Gastrocnemius medialis (tissue), 4 donors: ENCODE measurements around the gene TP53RK. TPM values are rescaled to one million over a fixed set of nuclear protein-coding genes. Genes with fewer than 3 reads are reported as not detected.

Experiments
- ATAC-seq, 2 donors: fragments of 150-250 bp; one replicate each; pipeline ENCODE4 v1.9.1; 2016
- DNase-seq, 2 donors: peaks; one replicate each; pipeline ENCODE4 v3.0.0-alpha.2; 2019
- H3K27ac ChIP-seq, 4 donors: fragments of 200-600 bp; sonication (generic); 1 replicate in 1 of 4; 2 replicates in 3 of 4; pipeline ENCODE4 v1.5.1; 2016 to 2018; ENCODE audit warnings: mild to moderate bottlenecking in 2 of 4, moderate library complexity in 1 of 4
- H3K27me3 ChIP-seq, 3 donors: fragments of 200-600 bp; sonication (generic) in 2 of 3; 1 replicate in 1 of 3; 2 replicates in 2 of 3; pipeline versions ENCODE4 v1.5.1 to v1.6.0; 2016 to 2019; ENCODE audit warnings: mild to moderate bottlenecking in 1 of 3, moderate library complexity in 1 of 3
- H3K36me3 ChIP-seq, 2 donors: fragments of 200-600 bp; sonication (generic) in 1 of 2; one replicate each; pipeline ENCODE4 v1.5.1; 2017 to 2018
- H3K4me1 ChIP-seq, 2 donors: fragments of 200-600 bp; sonication (generic) in 1 of 2; one replicate each; pipeline ENCODE4 v1.5.1; 2016 to 2017; ENCODE audit warnings: mild to moderate bottlenecking in 2 of 2
- H3K4me3 ChIP-seq, 4 donors: fragments of 200-600 bp; sonication (generic) in 3 of 4; 1 replicate in 1 of 4; 2 replicates in 3 of 4; pipeline ENCODE4 v1.5.1; 2016 to 2019; ENCODE audit warnings: mild to moderate bottlenecking in 2 of 4
- H3K9me3 ChIP-seq, 3 donors: fragments of 200-600 bp; sonication (generic) in 2 of 3; 1 replicate in 1 of 3; 2 replicates in 2 of 3; pipeline ENCODE4 v1.5.1; 2016 to 2019
- POLR2A ChIP-seq, 2 donors: fragments of 450-650 bp; IDR thresholded peaks; one replicate each; pipeline ENCODE4 v1.6.1; 2017; ENCODE audit warnings: antibody characterized with exemption in 2 of 2, mild to moderate bottlenecking in 2 of 2, moderate library complexity in 2 of 2
- in situ Hi-C, 4 donors: fragments of 200-750 bp; cut with MboI; loops; one replicate each; pipeline versions ENCODE4 v1.15.0 to v1.8.0; 2017; ENCODE audit warnings: low sequenced_read_pairs in 4 of 4
- intact Hi-C: fragments of 100-400 bp; cut with DNase I; formaldehyde crosslinking; loops from one replicate; pipeline ENCODE4 v1.15.1; 2023; ENCODE audit warnings: low total_unique reads
- total RNA-seq, 4 donors: library from RNA; depleted of rRNA; stranded (reverse); fragments of >200 nt; gene quantifications; one replicate each; pipeline versions ENCODE4 v1.1.0 to v1.2.3, GENCODE V29; 2016
- TF ChIP-seq, protein P1 (sequence below), 5 experiments: fragments of 450-650 bp in 3 of 5; fragments of 200-600 bp in 2 of 5; sonication (generic) in 2 of 5; IDR thresholded peaks in 4 of 5; conservative IDR thresholded peaks in 1 of 5; 1 replicate in 4 of 5; 2 replicates in 1 of 5; pipeline ENCODE4 v1.5.1; 2016 to 2019; ENCODE audit warnings: antibody characterized with exemption in 5 of 5, mild to moderate bottlenecking in 3 of 5, moderate library complexity in 3 of 5

TP53RK gene
- total RNA-seq, 4 donors from 2014 or later, result 8.3 to 17.7 (median 10.9) TPM

DNA sequence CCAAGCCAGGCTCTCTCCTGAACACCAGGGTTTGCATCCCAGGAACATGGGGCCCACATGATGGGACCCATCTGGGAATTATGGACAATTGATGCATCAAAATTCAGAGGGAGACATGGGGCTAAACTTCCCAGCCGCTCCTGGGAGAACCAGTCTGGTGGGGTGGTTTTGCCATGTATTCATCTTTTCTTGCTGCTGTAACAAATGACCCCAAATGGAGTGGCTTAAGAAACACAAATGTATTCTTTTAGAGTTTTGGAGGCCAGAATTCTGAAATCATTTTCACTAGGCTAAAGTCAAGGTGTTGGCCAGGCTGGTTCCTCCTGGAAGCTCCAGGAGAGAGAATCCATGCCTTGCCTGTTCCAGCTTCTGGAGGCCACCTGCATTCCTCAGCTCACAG lies 44.5 kb downstream of the TP53RK start:
- intact Hi-C loops (no loop called here), in situ Hi-C loops (no loop called here)
- H3K27ac ChIP-seq, result no peak overlapping the region
- DNase-seq, result no peak
- H3K9me3 ChIP-seq, result no peaks in the 10 kb centered on the region
- TF ChIP-seq, protein P1, sequence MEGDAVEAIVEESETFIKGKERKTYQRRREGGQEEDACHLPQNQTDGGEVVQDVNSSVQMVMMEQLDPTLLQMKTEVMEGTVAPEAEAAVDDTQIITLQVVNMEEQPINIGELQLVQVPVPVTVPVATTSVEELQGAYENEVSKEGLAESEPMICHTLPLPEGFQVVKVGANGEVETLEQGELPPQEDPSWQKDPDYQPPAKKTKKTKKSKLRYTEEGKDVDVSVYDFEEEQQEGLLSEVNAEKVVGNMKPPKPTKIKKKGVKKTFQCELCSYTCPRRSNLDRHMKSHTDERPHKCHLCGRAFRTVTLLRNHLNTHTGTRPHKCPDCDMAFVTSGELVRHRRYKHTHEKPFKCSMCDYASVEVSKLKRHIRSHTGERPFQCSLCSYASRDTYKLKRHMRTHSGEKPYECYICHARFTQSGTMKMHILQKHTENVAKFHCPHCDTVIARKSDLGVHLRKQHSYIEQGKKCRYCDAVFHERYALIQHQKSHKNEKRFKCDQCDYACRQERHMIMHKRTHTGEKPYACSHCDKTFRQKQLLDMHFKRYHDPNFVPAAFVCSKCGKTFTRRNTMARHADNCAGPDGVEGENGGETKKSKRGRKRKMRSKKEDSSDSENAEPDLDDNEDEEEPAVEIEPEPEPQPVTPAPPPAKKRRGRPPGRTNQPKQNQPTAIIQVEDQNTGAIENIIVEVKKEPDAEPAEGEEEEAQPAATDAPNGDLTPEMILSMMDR (IDR thresholded peaks at IDR 0.05 in 4 of 5, conservative IDR thresholded peaks at IDR 0.05 in 1 of 5), result no peak
- TF ChIP-seq POLR2A (IDR thresholded peaks at IDR 0.05), result no peak
- no peak for ATAC-seq
- H3K36me3 ChIP-seq, result no peaks in the 10 kb centered on the region
- no peak overlapping the region for H3K4me3 ChIP-seq
- no peaks in the 10 kb centered on the region for H3K27me3 ChIP-seq
- H3K4me1 ChIP-seq, result no peaks in the 10 kb centered on the region

DNA sequence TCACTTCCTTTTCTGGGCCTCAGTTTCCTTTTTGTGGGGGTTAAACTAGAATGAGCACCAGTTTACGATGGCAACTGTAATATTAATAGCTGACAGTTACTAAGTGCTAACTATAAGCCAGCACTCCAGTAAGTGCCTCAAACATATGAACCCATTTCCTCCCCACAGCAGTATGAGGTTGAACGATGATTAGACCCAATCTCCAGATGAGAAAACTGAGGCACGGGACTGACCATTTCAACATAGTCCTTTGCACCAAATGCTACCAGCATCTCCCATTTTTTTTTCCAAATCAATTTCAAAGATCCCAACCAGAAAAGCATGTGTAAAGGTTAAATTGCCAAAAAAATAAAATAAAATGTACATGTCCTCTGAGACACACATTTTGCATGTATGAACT lies 45.1 kb downstream of the TP53RK start:
- no peaks in the 10 kb centered on the region for H3K4me1 ChIP-seq
- no peak overlapping the region for H3K27ac ChIP-seq
- in situ Hi-C loops, result no loop called here
- ATAC-seq, result no peak
- H3K9me3 ChIP-seq, result no peaks in the 10 kb centered on the region
- intact Hi-C loops, result no loop called here
- H3K27me3 ChIP-seq, result no peaks in the 10 kb centered on the region
- DNase-seq, result no peak
- H3K36me3 ChIP-seq, result no peaks in the 10 kb centered on the region
- no peak for TF ChIP-seq POLR2A (IDR thresholded peaks at IDR 0.05)
- TF ChIP-seq, protein P1 (IDR thresholded peaks at IDR 0.05 in 4 of 5, conservative IDR thresholded peaks at IDR 0.05 in 1 of 5), result no peak
- H3K4me3 ChIP-seq, result no peak overlapping the region

DNA sequence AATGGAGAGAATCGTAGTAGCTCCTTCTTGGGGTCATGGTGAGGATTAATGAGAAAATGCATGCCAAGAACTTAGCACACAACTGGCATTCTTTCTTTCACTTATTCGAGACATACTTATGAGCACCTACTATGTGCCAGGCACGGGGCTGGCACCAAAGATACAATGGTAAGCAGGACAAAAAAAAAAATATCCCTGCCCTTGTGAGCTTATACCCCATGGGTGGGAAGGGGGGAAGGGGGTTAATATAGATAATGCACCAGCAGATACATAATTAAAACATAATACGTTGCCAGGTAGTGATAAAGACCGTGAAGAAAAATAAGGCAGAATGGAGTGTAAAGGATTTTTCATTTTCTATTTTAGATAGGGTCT lies 46.3 kb downstream of the TP53RK start:
- TF ChIP-seq, protein P1 (IDR thresholded peaks at IDR 0.05 in 4 of 5, conservative IDR thresholded peaks at IDR 0.05 in 1 of 5), result no peak
- TF ChIP-seq POLR2A (IDR thresholded peaks at IDR 0.05), result no peak
- no peaks in the 10 kb centered on the region for H3K4me1 ChIP-seq
- intact Hi-C loops, result no loop called here

DNA sequence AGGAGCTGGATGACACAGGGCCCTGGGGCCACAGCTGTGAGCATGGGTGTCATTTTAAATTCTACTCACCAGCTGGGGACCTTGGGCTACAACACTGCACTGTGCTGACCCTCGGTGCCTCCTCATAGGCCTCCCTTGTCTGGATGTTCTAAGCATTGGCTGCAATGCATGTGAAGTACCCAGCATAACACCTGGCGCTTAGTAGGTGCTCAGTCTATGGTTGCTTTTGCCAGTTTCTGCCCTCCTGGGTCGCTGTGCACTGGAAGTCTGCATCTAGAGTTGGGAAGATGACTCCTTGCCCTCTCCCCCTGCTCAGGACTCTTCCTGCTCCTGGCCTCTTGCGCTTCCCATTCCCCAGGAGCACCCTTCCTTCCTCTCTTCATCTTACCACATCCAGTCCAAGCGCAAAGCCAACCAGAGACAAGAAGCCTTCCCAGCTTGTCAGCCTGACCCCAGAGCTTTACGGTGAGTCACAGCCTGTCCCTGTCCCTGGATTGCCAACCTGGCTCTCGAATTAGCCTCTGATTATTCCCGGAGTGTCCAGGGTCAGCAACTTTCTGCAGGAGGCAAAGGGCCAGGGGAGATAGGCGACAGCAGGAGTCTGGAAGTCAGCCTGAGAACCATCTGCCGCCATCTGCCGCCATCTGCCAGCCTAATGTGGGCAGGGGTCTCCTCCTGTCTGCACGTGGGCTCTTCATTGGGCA lies 46.8 kb downstream of the TP53RK start:
- in situ Hi-C loops, result no loop called here
- Histone ChIP-seq H3K27ac (no peak overlapping the region), H3K27me3 (no peaks in the 10 kb centered on the region), H3K4me3 (no peak overlapping the region), H3K9me3 (no peaks in the 10 kb centered on the region), H3K4me1 (no peaks in the 10 kb centered on the region), H3K36me3 (no peaks in the 10 kb centered on the region)
- TF ChIP-seq, protein P1 (IDR thresholded peaks at IDR 0.05 in 4 of 5, conservative IDR thresholded peaks at IDR 0.05 in 1 of 5), result no peak
- TF ChIP-seq POLR2A (IDR thresholded peaks at IDR 0.05), result no peak
- no peak for ATAC-seq
- intact Hi-C loops, result no loop called here
- DNase-seq, result no peak

More for the DNA sequence above, 46.3 kb downstream of the TP53RK start:
- Histone ChIP-seq H3K27me3 (no peaks in the 10 kb centered on the region), H3K9me3 (no peaks in the 10 kb centered on the region), H3K36me3 (no peaks in the 10 kb centered on the region), H3K27ac (no peak overlapping the region), H3K4me3 (no peak overlapping the region)
- DNase-seq (no peak), ATAC-seq (no peak)
- in situ Hi-C loops, result no loop called here

DNA sequence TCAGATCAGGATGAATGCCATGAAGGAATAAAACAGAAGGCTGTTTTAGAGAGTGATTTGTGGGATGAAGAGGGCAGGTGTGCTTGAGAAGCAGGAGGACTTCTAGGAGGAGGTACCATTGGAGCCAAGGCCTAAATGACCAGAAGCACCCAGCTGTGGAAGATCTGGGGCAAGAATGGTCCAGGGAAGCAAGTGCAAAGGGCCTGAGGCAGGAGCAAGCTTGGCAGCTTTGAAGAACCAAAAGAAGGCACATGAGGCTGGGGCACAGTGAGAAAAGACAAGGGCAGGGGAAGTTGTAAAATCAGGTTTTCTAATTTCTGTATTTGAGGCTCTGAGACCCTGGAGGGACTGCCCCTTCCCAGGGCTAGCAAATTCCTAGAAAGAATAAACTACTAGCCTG lies 47.8 kb downstream of the TP53RK start:
- no peaks in the 10 kb centered on the region for H3K4me1 ChIP-seq
- DNase-seq, result no peak
- no peaks in the 10 kb centered on the region for H3K36me3 ChIP-seq
- no peak overlapping the region for H3K27ac ChIP-seq
- TF ChIP-seq POLR2A (IDR thresholded peaks at IDR 0.05), result no peak
- TF ChIP-seq, protein P1 (IDR thresholded peaks at IDR 0.05 in 4 of 5, conservative IDR thresholded peaks at IDR 0.05 in 1 of 5), result no peak
- no peak for ATAC-seq
- no peak overlapping the region for H3K4me3 ChIP-seq
- intact Hi-C loops (no loop called here), in situ Hi-C loops (no loop called here)
- no peaks in the 10 kb centered on the region for H3K27me3 ChIP-seq
- H3K9me3 ChIP-seq, result no peaks in the 10 kb centered on the region
